DND-41 (cell line): ENCODE measurements around the gene ITGA11.

Experiments used
- EZH2 ChIP-seq: IDR thresholded peaks from 3 replicates; pipeline ENCODE4 v1.6.1; 2012; ENCODE audit warnings: borderline replicate concordance, low read depth, mild to moderate bottlenecking, moderate library complexity, low read length, inconsistent platforms; ENCODE audit not compliant: severe bottlenecking
- TF ChIP-seq, protein P1 (sequence below): IDR thresholded peaks from 2 replicates; pipeline ENCODE4 v1.5.1; 2012; ENCODE audit warnings: borderline replicate concordance, low read length, moderate library complexity, mild to moderate bottlenecking; ENCODE audit not compliant: poor library complexity, severe bottlenecking; ENCODE audit errors: extremely low read depth

DNA sequence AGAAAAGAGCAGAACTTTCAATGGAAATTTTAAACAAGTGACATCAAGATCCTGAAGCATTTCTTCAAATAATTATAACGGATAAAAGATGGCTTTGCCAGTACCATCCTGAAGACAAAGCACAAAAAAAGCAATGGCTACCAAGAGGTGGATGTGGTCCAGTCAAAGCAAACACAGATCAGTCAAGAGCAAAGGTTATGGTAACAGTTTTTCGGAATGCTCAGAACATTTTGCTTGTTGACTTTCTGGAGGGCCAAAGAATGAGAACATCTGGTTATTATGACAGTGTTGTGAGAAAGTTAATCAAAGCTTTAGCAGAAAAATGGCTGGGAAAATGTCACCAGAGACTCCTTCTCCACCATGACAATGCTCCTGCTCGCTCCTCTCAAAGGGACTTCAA lies 122.9 kb downstream of the ITGA11 start:
- TF ChIP-seq, protein P1, sequence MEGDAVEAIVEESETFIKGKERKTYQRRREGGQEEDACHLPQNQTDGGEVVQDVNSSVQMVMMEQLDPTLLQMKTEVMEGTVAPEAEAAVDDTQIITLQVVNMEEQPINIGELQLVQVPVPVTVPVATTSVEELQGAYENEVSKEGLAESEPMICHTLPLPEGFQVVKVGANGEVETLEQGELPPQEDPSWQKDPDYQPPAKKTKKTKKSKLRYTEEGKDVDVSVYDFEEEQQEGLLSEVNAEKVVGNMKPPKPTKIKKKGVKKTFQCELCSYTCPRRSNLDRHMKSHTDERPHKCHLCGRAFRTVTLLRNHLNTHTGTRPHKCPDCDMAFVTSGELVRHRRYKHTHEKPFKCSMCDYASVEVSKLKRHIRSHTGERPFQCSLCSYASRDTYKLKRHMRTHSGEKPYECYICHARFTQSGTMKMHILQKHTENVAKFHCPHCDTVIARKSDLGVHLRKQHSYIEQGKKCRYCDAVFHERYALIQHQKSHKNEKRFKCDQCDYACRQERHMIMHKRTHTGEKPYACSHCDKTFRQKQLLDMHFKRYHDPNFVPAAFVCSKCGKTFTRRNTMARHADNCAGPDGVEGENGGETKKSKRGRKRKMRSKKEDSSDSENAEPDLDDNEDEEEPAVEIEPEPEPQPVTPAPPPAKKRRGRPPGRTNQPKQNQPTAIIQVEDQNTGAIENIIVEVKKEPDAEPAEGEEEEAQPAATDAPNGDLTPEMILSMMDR: no peak
- no peak for TF ChIP-seq EZH2
